WTC11 (cell line): ENCODE data around the gene RABEP2.

Experiments
- NR1H2 ChIP-seq: sonication (generic); formaldehyde crosslinking; IDR thresholded peaks from 2 replicates; pipeline ENCODE4 v1.9.0; 2021; ENCODE audit warnings: mild to moderate bottlenecking, moderate library complexity, missing genetic modification reagents
- TEAD4 ChIP-seq: sonication (generic); formaldehyde crosslinking; IDR thresholded peaks from 2 replicates; pipeline ENCODE4 v1.8.0; 2022; ENCODE audit warnings: mild to moderate bottlenecking, missing genetic modification reagents
- TF ChIP-seq, protein P1 (sequence below): fragments of 200-600 bp; IDR thresholded peaks from 2 replicates; pipeline ENCODE4 v1.8.0; 2022; ENCODE audit warnings: antibody characterized with exemption

DNA sequence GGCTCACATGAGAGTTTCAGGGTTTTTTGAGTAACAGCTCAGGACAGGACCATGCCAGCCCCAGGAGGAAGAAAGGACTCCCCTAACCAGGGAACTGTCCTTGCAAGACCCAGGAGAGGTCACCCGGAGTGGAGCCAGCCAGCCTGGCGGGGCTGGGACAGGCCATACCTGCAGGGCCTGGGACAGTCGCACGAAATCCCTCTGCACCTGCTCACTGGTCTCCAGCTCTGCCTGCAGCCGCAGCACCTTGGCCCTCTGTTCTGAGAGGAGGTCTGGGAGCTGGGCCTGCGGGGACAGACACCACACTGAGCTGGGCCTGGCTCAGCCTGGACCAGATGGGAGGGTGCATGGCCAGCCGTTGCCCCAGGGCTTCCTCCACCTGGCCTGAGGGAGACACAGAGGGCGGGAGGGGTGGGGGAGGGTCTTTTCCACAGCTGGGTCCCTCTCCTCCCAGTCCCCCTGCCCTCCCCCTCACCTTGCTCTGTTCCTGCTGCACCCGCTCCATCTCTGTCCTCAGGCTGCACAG, 19.7 kb downstream of the RABEP2 start:
- TF ChIP-seq, protein P1, sequence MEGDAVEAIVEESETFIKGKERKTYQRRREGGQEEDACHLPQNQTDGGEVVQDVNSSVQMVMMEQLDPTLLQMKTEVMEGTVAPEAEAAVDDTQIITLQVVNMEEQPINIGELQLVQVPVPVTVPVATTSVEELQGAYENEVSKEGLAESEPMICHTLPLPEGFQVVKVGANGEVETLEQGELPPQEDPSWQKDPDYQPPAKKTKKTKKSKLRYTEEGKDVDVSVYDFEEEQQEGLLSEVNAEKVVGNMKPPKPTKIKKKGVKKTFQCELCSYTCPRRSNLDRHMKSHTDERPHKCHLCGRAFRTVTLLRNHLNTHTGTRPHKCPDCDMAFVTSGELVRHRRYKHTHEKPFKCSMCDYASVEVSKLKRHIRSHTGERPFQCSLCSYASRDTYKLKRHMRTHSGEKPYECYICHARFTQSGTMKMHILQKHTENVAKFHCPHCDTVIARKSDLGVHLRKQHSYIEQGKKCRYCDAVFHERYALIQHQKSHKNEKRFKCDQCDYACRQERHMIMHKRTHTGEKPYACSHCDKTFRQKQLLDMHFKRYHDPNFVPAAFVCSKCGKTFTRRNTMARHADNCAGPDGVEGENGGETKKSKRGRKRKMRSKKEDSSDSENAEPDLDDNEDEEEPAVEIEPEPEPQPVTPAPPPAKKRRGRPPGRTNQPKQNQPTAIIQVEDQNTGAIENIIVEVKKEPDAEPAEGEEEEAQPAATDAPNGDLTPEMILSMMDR, result no peak
- TF ChIP-seq TEAD4 (CRISPR knock-in tag), result no peak
- no peak for TF ChIP-seq NR1H2 (CRISPR knock-in tag)
